Stimulated activated CD4-positive, alpha-beta T cell treated with anti-CD3 and anti-CD28 coated beads, TNF-alpha, amount 100 ng/mL, for 4 hours (primary cell): ENCODE data around the gene PPL.

Source experiments
- DNase-seq, 3 experiments: peaks; one replicate each; pipeline ENCODE4 v3.0.0-alpha.2; 2020; ENCODE audit warnings: low read depth in 3 of 3

Gene PPL

DNA sequence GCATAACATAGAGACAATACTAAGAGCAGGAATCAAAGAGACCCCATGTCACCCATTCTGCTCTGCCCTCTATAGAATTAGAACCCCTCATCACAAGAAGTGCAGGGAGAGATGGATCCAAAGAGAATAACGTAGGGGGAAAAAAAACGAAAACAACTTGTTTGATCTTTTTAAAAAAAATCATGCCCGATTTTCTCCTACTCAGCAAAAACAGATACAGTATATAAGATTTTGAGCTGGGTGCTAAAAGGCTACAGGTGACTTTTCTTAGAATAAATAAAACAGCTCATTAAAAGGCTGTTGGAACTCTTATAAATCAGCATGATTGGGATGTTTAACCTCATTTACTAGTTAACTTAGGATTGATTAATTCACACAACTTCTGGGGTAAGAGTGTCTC lies 72.2 kb downstream of the PPL start:
- no peak for DNase-seq

GRCh38 chr16:4862639-4863038 lies 74.3 kb downstream of the PPL start:
- DNase-seq: no peak

GRCh38 chr16:4860727-4861342 lies 76.1 kb downstream of the PPL start:
- no peak for DNase-seq

DNA sequence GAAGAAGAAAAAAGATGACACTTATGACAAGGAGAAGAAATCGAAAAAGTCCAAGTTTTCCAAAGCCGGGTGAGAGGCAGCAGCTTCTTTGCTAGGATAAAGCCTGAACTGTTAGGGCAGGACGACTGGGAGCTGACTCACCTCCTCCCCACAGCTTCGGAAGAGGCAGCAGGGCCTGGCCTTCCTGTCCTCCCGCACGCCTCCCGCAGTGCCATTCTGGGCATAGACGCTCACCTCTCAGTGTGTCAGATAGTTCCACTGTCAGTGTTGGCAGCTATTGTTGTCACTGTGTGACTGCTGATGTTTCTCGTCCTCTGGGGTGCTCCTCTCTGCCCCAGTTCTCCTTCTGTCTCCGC lies 77.1 kb downstream of the PPL start:
- DNase-seq: no peak

- no peak for DNase-seq
Measured at GRCh38 chr16:4859190-4859899, 77.6 kb downstream of the PPL start.

- no peak for DNase-seq
Measured at GRCh38 chr16:4855804-4856203, 81.1 kb downstream of the PPL start.

DNA sequence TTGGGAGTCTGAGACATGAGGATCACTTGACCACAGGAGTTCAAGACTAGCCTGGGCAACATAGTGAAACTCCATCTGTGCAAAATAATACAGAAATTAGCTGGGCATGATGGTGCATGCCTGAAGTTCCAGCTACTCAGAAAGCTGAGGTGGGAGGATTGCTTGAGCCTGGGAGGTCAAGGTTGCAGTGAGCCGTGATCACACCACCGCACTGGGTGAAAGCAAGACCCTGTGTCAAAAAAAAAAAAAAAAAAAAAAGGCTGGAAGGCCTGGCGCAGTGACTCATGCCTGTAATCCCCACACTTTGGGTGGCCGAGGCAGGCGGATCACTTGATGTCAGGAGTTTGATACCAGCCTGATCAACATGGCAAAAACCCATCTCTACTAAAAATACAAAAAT lies 81.6 kb downstream of the PPL start:
- DNase-seq: no peak

DNA sequence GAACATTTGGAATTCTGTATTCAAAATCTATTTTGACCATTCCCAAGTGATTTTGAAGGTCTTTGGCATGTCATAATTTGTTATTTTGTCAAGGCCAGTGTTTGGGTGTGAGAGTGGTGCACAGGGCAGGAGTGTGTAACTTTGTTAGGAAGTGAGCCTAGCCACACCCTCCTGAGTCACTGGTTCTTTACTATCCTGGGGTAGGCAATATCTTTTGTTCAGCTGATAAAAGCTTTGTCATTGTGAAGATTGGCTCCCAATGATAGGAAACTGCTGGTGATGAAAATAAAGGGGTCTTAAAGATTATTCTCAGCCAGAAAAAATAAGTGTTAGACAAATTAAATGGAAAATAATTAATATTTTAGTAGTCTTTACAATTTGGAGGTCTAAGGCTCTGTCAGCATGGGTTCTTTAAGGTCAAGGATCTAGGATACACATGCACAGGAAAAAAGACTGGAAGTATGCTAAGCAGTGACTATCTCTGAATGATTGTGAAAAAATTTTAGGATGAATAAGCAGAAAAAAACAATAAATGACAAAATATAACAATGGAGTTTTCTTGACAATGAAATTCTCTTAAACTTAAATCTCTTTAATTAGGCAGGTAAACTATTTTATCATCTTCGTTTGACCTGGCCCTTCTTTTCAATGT lies 84.6 kb downstream of the PPL start:
- DNase-seq: no peak

GRCh38 chr16:4850211-4850610 lies 86.7 kb downstream of the PPL start:
- DNase-seq: no peak

DNA sequence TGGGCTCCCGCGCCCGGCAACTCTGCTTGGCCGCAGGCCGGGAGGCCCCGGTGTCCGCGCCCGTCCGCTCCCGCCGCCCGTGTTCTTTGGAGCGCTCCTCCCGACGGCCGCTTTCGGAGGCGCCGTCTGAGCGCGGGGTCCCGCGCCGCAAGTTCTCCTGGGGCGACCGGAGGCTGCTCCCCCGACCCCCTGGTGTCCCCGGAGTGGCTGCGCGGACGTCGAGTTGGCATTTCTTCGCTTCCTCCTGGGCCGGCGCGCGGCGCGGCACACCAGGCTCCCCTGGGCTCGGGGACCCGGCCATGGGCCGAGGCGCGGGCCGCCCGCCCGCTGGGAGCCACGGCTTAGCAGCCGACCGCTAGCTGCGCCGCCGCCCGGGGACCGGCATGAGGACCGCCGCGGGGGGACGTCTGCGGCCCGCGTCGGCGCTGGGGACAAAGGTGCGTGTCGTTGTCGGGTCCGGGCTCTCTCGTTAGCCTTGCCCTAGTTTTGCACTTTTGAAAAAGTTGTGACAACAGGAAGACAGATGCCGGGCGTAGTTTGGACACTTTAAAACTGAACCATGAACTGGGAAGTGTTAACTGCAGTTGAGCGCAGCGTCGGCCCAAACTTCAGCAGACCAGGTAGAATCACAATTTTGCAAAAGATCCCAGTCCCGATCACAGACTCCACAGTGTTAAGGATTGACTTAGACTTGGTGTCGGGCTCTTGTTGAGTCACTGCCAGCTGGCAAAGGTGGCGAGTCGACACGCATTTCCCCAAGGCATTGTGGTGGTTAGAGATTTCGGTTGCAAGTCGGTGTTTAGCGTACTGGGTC lies 89.0 kb downstream of the PPL start:
- peak; percentile 1 to 11 (median 4) for DNase-seq

DNA sequence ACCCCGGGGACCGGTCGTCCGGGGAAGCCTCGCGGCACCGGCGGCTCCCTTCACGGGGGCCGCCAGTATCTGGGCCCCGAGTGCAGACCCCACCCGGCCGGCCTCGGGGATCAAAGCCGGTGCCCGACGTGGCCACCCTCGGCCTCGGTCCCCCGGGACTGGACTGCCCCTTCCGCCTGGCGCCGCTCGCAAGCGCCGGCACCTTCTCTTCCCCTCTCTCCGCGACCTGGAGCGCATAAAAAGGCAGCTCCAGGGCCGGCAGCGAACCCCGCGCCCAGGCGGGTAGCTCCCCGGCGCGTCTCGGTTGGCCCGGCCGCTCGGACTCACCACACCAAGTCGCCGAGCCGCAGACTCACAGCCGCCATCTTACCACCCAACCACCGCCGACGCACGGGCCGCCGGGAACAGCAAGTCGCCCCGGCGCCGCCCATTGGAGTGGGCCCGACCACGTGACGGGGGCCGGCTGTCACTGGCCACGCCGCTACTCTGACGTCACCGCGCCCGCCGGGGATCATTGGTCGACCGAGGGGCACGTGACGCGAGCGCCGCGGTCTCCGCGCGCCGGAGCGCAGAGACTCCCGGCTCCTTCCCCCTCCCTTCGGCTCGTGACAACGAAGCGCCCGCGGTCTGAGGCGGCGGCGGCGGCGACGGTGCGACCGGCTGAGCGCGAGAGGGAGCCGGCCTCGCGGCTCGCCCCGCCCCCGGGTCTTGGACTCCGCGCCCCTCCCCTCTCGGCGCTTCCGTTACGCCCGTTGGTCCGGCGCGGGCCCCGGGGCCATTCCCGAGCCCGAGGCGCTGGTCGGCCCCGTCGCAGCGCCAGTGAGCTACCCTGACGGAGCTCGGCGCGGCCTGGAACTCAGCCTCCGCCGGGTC lies 89.8 kb downstream of the PPL start, which contains the start of the genes GLYR1 and UBN1:
GLYR1 (minus strand) TSS at position 388 of the 873 bp plus-strand sequence; CDS start at position 365, 23 bp downstream.
UBN1 (plus strand) TSS at position 581 of the 873 bp plus-strand sequence. CDS start 5,437 bp downstream, outside the sequence.
- peak; percentile 99 to 100 (median 99) for DNase-seq

DNA sequence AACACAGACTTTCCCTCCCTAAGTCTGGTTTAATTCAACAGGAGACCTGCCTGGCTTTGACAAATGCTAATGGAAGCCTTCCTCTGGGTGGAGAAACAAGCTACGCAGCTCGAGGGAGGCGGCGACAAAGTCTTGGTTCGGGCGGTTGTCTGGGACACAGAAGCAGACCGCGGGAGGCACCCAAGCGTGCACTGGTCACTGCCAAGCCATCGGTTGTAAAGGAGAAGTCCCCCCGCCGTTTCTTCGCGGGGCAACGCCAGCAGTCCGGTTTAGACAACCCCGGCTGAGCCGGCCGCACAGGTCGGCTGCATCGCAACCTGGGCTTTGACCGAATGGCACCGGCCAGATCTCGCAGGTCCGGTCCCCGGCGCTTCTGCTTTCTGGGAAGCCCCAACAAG lies 90.4 kb downstream of the PPL start:
- DNase-seq: no peak

DNA sequence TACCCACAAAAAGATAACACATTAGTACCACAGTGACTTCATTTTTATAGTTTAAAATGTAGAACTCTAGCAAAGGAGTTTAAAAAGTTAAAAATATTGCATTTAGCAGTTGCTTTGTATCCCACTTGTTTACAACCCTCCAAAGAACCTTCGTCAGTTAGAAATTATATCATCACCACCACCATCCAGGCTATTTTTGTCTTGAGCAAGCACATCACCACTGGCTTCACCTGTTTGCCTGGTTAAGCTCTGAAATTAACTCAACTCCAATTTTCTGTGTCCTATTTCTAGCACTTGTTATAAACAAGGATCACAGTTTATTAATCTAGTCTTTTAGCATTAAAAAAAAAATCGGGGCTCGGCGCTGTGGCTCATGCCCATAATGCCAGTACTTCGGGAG lies 96.0 kb downstream of the PPL start:
- no peak for DNase-seq

GRCh38 chr16:4839942-4840341 lies 97.0 kb downstream of the PPL start:
- DNase-seq: no peak

DNA sequence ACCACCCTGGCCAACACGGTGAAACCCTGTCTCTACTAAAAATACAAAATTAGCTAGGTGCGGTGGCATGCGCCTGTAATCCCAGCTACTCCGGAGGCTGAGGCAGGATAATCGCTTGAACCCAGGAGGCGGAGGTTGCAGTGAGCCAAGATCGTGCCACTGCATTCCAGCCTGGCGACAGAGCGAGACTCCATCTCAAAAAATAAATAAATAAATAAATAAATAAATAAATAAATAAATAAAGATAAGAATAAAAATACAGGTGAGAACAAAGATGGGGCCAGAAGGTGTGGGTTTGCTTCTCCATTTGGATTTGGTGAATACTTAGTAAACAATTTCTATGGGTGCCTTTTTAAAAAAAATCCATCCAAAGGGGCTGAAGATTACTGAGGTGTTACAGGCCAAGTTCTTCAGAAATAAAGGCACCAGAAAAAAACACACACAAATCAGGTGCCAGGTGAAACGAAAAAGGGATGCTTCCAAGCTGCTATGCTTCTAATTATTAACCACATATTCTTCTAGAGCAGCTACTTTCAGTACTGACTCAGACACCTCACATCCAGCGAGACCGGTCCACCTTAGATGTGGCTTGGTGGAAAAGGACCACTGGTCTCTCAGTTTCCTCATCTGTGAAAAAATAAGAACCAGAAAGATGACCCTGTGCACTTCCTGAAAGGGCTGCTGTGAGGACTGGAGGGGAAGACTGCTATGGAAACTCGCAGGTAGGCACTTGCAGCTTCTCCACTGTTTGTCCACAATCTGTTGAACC lies 99.0 kb downstream of the PPL start:
- no peak for DNase-seq

- DNase-seq: no peak
Measured at GRCh38 chr16:4836727-4837126, 100.2 kb downstream of the PPL start.

GRCh38 chr16:4833584-4833983 lies 103.4 kb downstream of the PPL start:
- DNase-seq: no peak

DNA sequence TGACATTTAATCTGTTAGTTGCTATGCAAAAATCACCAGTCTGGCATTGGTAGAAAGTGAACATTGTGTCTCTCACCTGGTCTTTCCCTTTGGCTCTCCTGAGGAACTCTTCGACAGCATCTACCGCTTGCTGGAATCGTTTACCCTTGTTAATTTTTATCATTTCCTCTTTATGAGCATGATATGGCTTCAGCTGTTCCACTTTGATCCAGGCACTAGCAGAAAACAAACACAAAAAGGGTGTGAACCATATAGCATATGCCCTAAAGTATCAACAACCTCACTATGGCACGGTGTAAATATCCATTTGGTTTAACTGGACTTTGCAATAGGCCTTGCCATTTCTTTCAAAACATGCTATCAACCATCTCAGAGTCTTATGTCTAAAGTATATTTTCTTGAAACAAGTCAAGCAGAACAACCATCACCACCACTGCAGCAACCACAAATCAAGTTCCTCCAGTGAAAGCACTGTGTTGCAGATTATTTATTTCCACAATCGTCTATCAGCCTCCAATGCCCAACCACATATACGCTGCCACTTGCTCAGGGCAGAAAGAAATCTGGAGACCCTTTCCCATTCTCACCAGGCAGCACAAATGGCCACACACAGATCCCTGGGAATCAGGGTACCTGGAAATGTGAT lies 104.1 kb downstream of the PPL start:
- no peak for DNase-seq
